ENCODE results near the gene TSHZ3. TPM values are rescaled to one million over a fixed set of nuclear protein-coding genes. Genes with fewer than 3 reads are reported as not detected.

Gene TSHZ3
- total RNA-seq, 1 experiment from 2014 or later: 3.2 TPM

GRCh38 chr19:31312677-31313244, 36.5 kb downstream of the TSHZ3 start:
- no peak overlapping the region for H3K4me3 Mint-ChIP-seq
- peaks cover 8% of the 10 kb centered on the region; the same call in 1 of the 2 replicates for H3K4me1 ChIP-seq (ENCODE audit: insufficient read depth, low read length)
- H3K27ac Mint-ChIP-seq: peak overlapping the region in 1 of 3 experiments; percentile 93; a peak in 1 of 7 replicates

More at GRCh38 chr19:31312677-31313244, 36.5 kb downstream of the TSHZ3 start:
- WGBS (ENCODE audit: extremely low coverage, insufficient read length, low lambda C conversion rate): no CpG with 5 or more reads among the region's 10 CpGs
- H3K36me3 Mint-ChIP-seq (ENCODE audit: insufficient read depth in 1 of 3, low read depth in 3 of 3): no peaks in the 10 kb centered on the region
- Histone ChIP-seq H3K4me2 (ENCODE audit: insufficient read depth, insufficient read length, low read length) (no peak overlapping the region), H3K79me1 (ENCODE audit: insufficient read depth, low read depth, low read length, poor library complexity, severe bottlenecking) (no peaks in the 10 kb centered on the region), H3K56ac (ENCODE audit: insufficient read length, low read depth, low read length) (no peak overlapping the region), H3K4ac (ENCODE audit: low read depth, low read length) (no peak overlapping the region), H2BK5ac (ENCODE audit: insufficient read length, low read length) (no peak overlapping the region), H4K8ac (replicated peaks; ENCODE audit: insufficient read length, low read depth, low read length) (no peak overlapping the region), H3K9ac (ENCODE audit: extremely low read depth, insufficient read length, low read length) (no peak overlapping the region), H2AK5ac (ENCODE audit: insufficient read length, low read length) (no peak overlapping the region), H2BK12ac (ENCODE audit: insufficient read length, low read depth, low read length) (no peak overlapping the region), H2BK120ac (ENCODE audit: low read depth, low read length, poor library complexity, severe bottlenecking) (no peak overlapping the region), H3K9me3 (ENCODE audit: control insufficient read depth, low read depth, low read length) (no peaks in the 10 kb centered on the region), H3K27ac (ENCODE audit: insufficient read length, low read depth, low read length) (no peak overlapping the region), H4K91ac (ENCODE audit: insufficient read length, low read depth, low read length) (no peak overlapping the region), H3K79me2 (ENCODE audit: insufficient read depth, low read length) (peaks cover 1% of the 10 kb centered on the region; the same call in 1 of the 2 replicates), H3T11ph (ENCODE audit: low read length) (no peak overlapping the region), H3K14ac (ENCODE audit: insufficient read depth, low read length) (no peak overlapping the region), H4K5ac (ENCODE audit: insufficient read length, low read depth, low read length) (no peak overlapping the region), H2AFZ (ENCODE audit: low read length) (no peak overlapping the region), H4K20me1 (ENCODE audit: control insufficient read depth, insufficient read depth, insufficient read length) (no peaks in the 10 kb centered on the region), H3K23me2 (ENCODE audit: insufficient read length, low read depth, low read length, poor library complexity, severe bottlenecking) (no peaks in the 10 kb centered on the region), H3K27me3 (ENCODE audit: insufficient read depth, low read length) (no peaks in the 10 kb centered on the region), H2BK15ac (ENCODE audit: low read depth, low read length) (no peak overlapping the region), H3K23ac (ENCODE audit: insufficient read length, low read depth, low read length) (no peak overlapping the region), H3K18ac (ENCODE audit: insufficient read length, low read depth, low read length) (no peak overlapping the region), H2BK20ac (ENCODE audit: low read depth, low read length, poor library complexity, severe bottlenecking) (no peak overlapping the region)
- TF ChIP-seq, protein P1, sequence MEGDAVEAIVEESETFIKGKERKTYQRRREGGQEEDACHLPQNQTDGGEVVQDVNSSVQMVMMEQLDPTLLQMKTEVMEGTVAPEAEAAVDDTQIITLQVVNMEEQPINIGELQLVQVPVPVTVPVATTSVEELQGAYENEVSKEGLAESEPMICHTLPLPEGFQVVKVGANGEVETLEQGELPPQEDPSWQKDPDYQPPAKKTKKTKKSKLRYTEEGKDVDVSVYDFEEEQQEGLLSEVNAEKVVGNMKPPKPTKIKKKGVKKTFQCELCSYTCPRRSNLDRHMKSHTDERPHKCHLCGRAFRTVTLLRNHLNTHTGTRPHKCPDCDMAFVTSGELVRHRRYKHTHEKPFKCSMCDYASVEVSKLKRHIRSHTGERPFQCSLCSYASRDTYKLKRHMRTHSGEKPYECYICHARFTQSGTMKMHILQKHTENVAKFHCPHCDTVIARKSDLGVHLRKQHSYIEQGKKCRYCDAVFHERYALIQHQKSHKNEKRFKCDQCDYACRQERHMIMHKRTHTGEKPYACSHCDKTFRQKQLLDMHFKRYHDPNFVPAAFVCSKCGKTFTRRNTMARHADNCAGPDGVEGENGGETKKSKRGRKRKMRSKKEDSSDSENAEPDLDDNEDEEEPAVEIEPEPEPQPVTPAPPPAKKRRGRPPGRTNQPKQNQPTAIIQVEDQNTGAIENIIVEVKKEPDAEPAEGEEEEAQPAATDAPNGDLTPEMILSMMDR (conservative IDR thresholded peaks at IDR 0.05): no peak
- no peak for DNase-seq
- no peaks in the 10 kb centered on the region; the same call in 1 of the 2 replicates for H3K27me3 Mint-ChIP-seq (ENCODE audit: low read depth)
- peaks cover 32 to 37% of the 10 kb centered on the region in 2 experiments for H3K4me1 Mint-ChIP-seq
- no peaks in the 10 kb centered on the region for H3K9me3 Mint-ChIP-seq
